Measurements from ENCODE around the gene KRTAP5-6. TPM values are rescaled to one million over a fixed set of nuclear protein-coding genes. Genes with fewer than 3 reads are reported as not detected.

The KRTAP5-6 gene
- total RNA-seq, 1 donor from 2014 or later, result not detected

DNA sequence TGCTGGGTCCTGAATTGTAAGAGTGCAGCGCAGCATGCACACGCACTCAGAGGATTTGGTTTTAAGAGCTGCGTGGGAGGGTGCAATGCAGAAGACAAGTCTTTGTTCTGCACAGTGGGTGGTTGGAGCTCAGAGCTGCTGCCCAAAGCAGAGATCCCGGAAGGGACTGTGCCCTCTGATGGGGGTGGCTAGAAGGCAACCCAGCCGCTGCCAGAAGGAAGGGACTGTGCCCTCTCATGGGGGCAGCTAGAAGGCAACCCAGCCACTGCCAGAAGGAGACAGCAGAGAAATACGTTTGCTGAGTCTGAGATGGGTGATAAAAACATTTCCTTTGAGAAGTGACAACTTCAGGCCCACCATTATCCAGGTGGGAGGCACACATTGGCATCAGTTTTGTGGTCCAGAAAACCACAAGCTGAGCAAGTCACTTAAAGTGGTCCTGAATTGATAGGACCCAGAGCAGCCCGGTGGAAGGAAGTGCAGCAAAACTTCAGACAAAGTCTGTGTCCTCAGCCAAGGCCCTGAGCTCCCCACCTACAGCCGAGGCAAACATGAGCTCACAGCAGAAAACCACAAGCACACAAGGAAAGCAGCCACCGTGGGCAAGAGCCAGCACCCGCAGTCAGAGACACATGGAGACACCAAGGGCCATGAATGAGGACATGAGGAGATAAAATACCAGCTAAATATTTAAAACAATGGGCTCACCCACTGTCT lies 4.3 kb downstream of the KRTAP5-6 start:
- peak; percentile 30 for DNase-seq (ENCODE audit: low read depth)

GRCh38 chr11:1702506-1702905 lies 5.5 kb downstream of the KRTAP5-6 start:
- DNase-seq (ENCODE audit: low read depth), result no peak

DNA sequence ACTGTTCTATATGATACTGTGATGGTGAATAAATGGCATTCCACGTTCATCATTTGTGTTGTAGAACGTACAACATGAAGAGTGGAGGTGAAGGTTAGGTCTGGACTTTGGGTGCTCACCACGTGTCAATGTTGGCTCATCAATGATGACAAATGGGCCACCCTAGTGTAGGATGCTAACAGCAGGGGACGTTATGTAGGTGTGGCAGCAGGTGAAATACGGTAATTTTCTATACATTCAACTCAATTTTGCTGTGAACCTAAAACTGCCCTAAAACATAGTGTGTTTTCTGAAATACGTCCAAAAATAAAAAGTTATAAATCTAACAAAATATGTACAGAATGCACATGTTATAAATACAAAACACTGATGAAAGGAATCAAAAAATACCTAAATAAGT lies 6.2 kb downstream of the KRTAP5-6 start:
- no peak for DNase-seq (ENCODE audit: low read depth)

DNA sequence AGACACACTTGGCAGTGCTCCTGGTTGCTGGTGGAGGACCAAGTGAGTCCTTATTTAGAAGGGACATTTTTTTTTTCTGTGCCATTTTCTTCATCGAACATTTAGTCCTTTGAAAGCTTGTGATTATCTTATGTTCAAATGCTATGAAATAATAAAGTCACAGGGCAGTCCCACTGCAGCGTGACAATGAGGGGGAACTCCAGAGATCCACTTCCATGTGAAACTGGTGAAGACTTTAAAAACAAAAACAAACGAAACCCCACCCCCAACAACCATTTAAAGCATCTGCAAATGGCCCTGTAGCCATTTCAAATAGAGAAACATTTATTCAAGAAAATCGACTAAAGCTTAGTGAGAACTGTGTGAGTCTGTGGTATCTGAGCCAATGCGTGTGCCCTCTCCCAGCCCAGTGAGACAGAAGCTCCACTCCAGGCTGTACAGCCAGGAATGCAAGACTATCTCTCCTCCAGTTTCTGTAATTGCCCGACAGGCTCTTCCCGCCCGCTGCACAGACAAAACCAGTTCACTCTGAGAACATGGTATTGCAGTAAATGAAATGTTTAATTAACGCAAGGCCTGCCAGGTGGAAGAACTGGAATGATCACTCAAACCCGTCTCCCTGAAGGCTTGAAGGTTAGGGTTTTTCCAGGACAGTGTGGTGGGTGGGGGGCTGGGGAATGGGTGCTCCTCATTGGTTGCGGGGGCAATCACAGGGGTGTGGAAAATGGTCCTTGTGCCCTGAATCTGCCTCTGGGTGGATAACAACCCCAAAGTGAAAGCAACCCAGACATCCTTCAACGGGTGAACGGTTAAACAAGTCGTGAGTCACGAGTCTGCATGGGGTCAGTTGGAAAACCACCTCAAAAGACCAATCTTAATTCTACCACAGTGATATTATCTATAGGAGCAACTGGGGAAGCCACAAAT lies 8.4 kb downstream of the KRTAP5-6 start:
- no peak for DNase-seq (ENCODE audit: low read depth)

DNA sequence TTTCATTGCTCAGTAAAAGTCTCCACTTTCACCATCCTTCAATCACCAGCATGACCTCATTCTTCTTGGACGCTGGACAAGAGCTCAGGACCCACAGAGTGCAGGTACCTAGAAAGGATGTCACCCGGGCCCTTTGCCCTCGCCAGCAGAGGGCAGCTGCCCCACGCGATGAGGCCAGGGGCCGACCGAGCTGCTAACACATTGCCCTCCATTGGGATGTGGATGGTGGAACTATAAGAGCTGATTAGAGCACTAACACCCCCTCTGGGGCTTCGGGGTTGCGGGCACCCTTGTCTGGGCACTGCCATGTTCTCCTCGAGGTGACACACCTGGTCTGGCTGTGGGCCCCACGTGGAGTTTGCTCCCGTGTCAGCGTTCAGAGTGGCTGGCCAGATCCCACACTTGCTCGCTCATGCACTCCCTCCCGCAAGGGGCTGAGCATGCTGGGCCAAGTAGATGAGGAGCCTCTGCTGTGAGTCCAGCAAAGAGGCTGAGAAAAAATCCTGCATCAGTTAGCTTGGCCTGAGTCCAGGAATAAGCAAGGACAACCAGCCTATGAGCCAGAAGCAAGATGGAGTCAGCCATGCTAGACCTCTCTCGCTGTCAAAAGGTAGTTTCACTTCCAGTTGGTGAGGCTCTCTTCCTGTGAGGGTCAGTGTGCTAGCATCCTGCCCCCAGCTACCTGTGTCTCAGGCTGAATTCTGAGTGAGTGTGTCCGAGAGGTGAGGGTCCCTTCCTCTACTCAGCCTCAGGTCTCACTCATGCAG lies 9.8 kb downstream of the KRTAP5-6 start:
- no peak for DNase-seq (ENCODE audit: low read depth)

DNA sequence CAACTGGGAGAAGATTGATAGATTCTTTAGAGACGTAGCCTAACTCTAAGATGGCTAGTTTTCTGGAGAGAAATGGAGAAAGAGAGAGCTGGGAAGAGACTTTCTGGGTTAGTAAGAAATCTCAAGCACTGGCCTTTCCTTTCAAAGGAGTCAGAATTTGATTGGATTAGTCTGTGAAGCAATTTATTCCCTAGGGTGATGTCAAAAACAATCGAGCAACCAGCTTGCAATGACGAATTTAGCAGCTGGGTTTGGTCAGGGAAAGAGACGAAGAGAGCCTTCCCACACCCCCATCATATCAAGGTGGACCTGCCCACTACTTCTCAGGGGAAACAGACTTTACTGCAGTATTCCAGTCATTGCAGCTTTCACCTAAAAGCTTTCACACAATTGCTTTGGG lies 10.8 kb downstream of the KRTAP5-6 start:
- no peak for DNase-seq (ENCODE audit: low read depth)

GRCh38 chr11:1708716-1709115 lies 11.7 kb downstream of the KRTAP5-6 start:
- DNase-seq (ENCODE audit: low read depth), result no peak

GRCh38 chr11:1714908-1715885 lies 18.2 kb downstream of the KRTAP5-6 start:
- DNase-seq (ENCODE audit: low read depth), result no peak

DNA sequence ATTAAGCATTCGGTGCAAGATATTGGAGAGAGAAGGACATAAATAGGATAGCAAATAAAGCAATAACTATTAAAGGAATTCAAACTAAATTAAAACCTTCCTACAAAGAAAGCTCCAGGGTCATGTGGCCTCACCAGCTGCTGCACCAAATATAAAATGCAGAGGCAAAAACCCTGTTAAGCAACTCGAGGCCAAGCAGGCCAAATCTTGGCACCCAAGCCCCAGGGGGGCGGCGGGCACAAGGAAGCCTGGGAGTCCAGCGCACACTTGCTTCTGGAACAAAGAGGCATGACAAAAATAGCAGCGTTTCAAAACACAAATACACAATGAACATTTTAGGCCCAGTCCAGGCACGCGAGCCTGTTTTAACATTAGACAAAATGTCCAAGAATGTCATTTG lies 20.8 kb downstream of the KRTAP5-6 start:
- peak; percentile 72 for DNase-seq (ENCODE audit: low read depth)

DNA sequence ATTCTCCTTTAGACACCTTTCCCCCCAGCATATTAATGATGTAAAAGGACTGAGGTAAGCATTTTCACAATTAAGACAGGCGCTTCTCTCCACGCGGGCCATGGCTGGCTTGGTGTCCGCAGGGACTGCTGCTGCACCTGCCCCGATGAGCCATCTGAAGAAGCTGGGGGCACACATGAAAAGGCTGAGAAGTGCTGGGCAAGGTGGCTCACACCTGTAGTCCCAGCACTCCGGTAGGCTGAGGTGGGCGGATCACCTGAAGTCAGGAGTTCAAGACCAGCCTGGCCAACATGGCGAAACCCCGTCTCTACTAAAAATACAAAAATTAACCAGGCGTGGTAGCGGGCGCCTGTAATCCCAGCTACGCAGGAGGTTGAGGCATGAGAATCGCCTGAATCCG lies 21.3 kb downstream of the KRTAP5-6 start:
- no peak for DNase-seq (ENCODE audit: low read depth)

DNA sequence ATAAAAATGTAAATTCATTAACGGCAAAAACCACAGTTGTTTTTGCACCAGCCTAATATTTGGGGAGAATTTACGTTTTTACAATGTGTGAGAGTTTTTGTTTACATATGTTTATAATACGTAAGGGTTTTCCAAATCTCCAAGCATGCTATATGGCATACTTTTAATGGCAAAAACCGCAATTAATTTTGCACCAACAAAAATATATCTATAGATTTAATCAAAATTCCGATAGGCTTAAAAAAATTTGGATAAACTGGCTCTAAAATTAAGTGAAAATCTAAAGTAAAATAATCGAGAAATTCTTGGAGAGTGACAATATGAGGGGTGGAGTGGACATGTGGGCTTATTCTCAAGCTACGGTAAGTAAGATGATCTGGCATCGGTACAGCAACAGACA lies 22.8 kb downstream of the KRTAP5-6 start:
- no peak for DNase-seq (ENCODE audit: low read depth)

DNA sequence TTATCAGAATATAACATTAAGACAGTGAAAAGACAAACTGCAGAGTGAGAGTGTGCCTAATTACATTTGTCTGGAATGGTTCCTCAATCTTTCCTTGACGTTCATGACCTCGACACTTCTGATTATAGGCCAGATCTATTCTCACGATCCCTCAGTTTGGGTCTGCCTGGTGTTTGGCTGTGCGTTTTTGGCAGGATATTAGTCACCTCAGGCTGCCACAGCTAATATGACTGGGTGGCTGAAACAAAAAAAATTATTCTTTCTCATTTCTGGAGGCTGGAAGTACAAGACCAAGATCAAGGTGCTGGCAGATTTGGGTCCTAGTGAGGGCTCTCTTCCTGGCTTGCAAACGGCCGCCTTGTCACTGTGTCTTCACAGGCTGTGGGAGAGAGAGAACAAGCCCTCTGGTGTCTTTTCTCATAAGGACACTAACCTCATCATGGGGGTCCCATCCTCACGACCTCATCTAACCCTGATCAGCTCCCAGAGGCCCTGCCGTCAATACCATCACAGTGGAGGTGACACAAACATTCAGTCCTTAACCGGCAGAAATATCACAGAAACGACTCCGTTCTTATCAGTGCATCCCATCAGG lies 30.2 kb downstream of the KRTAP5-6 start:
- DNase-seq (ENCODE audit: low read depth), result no peak

GRCh38 chr11:1727861-1728260 lies 30.9 kb downstream of the KRTAP5-6 start:
- DNase-seq (ENCODE audit: low read depth), result no peak

GRCh38 chr11:1728301-1728700 lies 31.3 kb downstream of the KRTAP5-6 start:
- DNase-seq (ENCODE audit: low read depth), result no peak

DNA sequence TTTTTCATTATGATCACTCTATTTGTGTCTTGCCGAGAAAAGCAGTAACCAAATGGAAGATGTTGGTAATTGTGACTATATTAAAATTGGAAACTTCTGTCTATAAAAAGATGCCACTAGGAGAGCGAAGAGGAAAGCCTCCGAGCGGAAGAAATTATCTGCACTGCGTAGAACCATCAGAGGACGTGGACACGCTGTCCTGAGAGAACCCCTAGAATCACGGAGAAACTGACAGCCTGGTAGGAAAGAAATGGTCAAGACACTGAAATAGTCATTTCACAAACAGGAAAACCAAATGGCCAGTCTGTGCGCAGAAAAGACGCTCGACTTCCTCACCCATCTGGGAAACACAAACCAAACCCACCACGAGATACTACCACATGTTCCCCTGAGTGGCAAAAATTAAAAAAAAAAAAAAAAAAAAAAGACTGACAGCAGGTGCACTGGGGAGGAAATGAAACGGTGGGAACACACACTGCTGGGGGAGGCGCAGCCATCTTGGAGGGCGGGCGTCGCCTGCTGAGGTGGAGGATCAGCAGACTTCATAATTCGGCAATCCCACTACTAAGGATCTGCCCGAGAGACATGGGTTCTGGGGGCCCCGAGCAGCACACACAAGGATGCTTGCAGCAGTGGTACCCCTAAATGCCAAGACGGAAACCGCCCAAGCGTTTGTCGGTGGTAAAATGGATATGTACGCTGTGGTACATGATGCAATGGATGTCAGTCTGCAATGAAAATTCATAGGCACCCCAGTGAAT lies 32.1 kb downstream of the KRTAP5-6 start:
- DNase-seq (ENCODE audit: low read depth), result no peak

DNA sequence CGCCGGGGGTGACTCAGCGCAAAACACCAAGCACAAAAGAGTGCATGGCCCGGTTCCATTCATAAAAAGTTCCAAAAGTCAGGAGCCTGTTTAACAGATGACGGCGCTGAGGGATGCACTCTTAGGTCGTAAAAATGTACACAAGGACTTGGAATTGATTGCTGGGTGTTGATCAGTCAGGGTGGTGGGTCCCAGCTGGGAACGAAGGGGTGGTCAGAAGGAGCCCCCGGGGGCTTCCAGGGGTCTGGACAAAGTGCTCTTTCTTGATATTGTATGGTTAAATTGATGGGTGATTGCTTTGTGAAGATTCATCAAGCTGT lies 32.7 kb downstream of the KRTAP5-6 start:
- no peak for DNase-seq (ENCODE audit: low read depth)

DNA sequence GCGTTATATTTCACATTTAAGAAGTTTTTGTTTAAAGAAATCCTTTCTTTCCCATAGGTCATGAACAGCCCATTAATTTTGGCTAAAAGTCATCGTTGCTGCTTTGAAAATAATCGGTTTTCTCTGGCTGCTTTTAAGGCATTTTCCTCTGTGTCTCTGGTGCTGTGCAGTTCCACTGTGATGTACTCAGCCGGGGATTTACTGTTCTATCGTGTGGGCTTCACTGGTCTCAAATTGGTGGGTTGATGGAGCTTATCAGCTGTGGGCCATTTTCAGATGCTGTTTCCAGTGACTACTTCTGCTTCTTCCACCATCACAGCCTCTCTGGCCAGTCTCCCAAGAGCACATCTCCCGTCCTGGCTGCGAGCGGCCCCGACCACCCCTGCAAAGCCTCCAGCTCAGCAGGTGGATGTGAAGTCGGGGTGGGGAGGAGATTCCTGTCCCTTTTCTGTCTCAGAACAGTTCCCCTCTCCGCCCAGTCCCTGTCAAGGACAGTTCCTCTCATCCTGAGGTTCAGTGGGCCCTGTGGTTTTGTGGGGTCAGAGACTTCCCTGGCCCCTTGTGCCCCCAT lies 33.1 kb downstream of the KRTAP5-6 start:
- no peak for DNase-seq (ENCODE audit: low read depth)

DNA sequence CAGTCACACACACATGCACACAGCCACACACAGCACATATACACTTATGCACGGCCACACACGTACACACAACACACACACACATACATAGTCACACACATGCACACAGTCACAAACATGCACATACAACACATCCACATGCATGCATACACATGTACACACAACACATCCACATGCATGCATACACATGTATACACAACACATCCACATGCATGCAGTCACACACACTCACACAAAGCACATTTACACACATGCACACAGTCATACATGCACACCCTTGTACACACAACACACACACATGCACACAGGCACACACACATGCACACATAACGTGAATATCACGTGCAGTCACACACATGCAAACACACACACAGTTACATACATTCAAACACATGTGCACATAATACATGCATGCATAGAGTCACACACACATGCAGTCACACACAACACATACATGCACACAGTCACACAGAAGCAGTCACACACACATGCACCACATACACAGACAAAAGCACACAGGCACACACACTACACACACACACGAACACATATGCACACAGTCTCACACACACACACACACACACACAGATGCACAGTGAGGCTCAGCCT lies 34.6 kb downstream of the KRTAP5-6 start:
- DNase-seq (ENCODE audit: low read depth), result no peak
